ENCODE measurements around the gene PHLDA1. TPM values are rescaled to one million over a fixed set of nuclear protein-coding genes. Genes with fewer than 3 reads are reported as not detected.

Gene PHLDA1
- total and polyA plus RNA-seq, 2 of the 13 experiments (the other 11 are each of a cell fraction or from before 2014, with no cell fraction given), result 33.8 to 41.0 TPM

GRCh38 chr12:75977952-75978671, 53.5 kb downstream of the PHLDA1 start (continued):
- TF ChIP-seq AKNA (CRISPR knock-in tag; IDR thresholded peaks at IDR 0.05; ENCODE audit: borderline replicate concordance) (no peak), MEIS2 (CRISPR knock-in tag; IDR thresholded peaks at IDR 0.05) (peak; percentile 97), IRF2 (CRISPR knock-in tag; IDR thresholded peaks at IDR 0.05) (peak; percentile 77; the same call in 1 of the 2 replicates), RERE (CRISPR knock-in tag; IDR thresholded peaks at IDR 0.05; ENCODE audit: low read depth) (peak; percentile 79; the same call in 1 of the 2 replicates), NFE2 (CRISPR knock-in tag; IDR thresholded peaks at IDR 0.05) (no peak), ZNF839 (CRISPR knock-in tag; IDR thresholded peaks at IDR 0.05; ENCODE audit: borderline replicate concordance) (no peak), ZNF775 (CRISPR knock-in tag; IDR thresholded peaks at IDR 0.05; ENCODE audit: borderline replicate concordance) (peak; percentile 95), ZNF143 (CRISPR knock-in tag; IDR thresholded peaks at IDR 0.05) (no peak), HBP1 (CRISPR knock-in tag; IDR thresholded peaks at IDR 0.05; ENCODE audit: low read depth) (peak; percentile 40; the same call in 1 of the 2 replicates), ZNF772 (CRISPR knock-in tag; IDR thresholded peaks at IDR 0.05) (peak; percentile 38; the same call in 1 of the 2 replicates), ZMYM3 (CRISPR knock-in tag; IDR thresholded peaks at IDR 0.05) (peak; percentile 86), SMARCC2 (IDR thresholded peaks at IDR 0.05) (peak; percentile 83; the same call in 1 of the 2 replicates), NRL (CRISPR knock-in tag; IDR thresholded peaks at IDR 0.05; ENCODE audit: borderline replicate concordance) (no peak), BATF2 (CRISPR knock-in tag; IDR thresholded peaks at IDR 0.05) (no peak)
- TF ChIP-seq, protein P1, sequence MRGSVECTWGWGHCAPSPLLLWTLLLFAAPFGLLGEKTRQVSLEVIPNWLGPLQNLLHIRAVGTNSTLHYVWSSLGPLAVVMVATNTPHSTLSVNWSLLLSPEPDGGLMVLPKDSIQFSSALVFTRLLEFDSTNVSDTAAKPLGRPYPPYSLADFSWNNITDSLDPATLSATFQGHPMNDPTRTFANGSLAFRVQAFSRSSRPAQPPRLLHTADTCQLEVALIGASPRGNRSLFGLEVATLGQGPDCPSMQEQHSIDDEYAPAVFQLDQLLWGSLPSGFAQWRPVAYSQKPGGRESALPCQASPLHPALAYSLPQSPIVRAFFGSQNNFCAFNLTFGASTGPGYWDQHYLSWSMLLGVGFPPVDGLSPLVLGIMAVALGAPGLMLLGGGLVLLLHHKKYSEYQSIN (CRISPR knock-in tag; IDR thresholded peaks at IDR 0.05; ENCODE audit: borderline replicate concordance), result no peak
